Upper lobe of left lung (tissue), 4 donors: Measurements from ENCODE around the gene MED27.

Experiments
- CTCF ChIP-seq, 6 experiments: fragments of 450-650 bp in 4 of 6; fragments of 200-600 bp in 2 of 6; sonication (generic) in 2 of 6; IDR thresholded peaks; one replicate each; pipeline ENCODE4 v1.5.1; 2016 to 2019; ENCODE audit warnings: antibody characterized with exemption in 6 of 6
- POLR2A ChIP-seq, 4 donors: fragments of 450-650 bp; IDR thresholded peaks; one replicate each; pipeline ENCODE4 v1.5.1; 2016 to 2017; ENCODE audit warnings: antibody characterized with exemption in 4 of 4, mild to moderate bottlenecking in 2 of 4

GRCh38 chr9:132049323-132049882, 30.3 kb downstream of the MED27 start:
- TF ChIP-seq CTCF (IDR thresholded peaks at IDR 0.05), result no peak
- TF ChIP-seq POLR2A (IDR thresholded peaks at IDR 0.05), result no peak
